Immature natural killer cell (primary cell): Measurements from ENCODE around the gene PNCK. TPM values are rescaled to one million over a fixed set of nuclear protein-coding genes. Genes with fewer than 3 reads are reported as not detected.
"Not testable (repeated sequence)": the region's sequence is repeated elsewhere in the genome, so short reads cannot be mapped to it uniquely, and the experiment has no call there.

Source experiments
- DNase-seq, 3 donors: peaks; one replicate each; pipeline ENCODE4 v3.0.0; 2022; ENCODE audit warnings: mixed read lengths in 1 of 3
- H3K27ac Mint-ChIP-seq, 6 donors: one replicate each; pipeline ENCODE4 v1.8.0; 2020; ENCODE audit warnings: mixed read lengths in 6 of 6, mild to moderate bottlenecking in 5 of 6, inconsistent platforms in 4 of 6, moderate library complexity in 3 of 6
- H3K27me3 Mint-ChIP-seq, 3 donors: one replicate each; pipeline ENCODE4 v1.8.0; 2020 to 2021; ENCODE audit warnings: low read depth in 3 of 3, mild to moderate bottlenecking in 3 of 3, mixed read lengths in 3 of 3, moderate library complexity in 3 of 3, inconsistent platforms in 1 of 3
- H3K36me3 Mint-ChIP-seq, 3 donors: one replicate each; pipeline ENCODE4 v1.8.0; 2020; ENCODE audit warnings: mixed read lengths in 3 of 3, inconsistent platforms in 2 of 3, mild to moderate bottlenecking in 2 of 3
- H3K4me1 Mint-ChIP-seq, 2 donors: one replicate each; pipeline ENCODE4 v1.8.0; 2020; ENCODE audit warnings: inconsistent platforms in 2 of 2, mild to moderate bottlenecking in 2 of 2, mixed read lengths in 2 of 2, moderate library complexity in 1 of 2
- H3K4me3 Mint-ChIP-seq, 5 donors: one replicate each; pipeline ENCODE4 v1.8.0; 2020; ENCODE audit warnings: mild to moderate bottlenecking in 5 of 5, mixed read lengths in 5 of 5, inconsistent platforms in 3 of 5, moderate library complexity in 3 of 5
- H3K9me3 Mint-ChIP-seq, 6 donors: one replicate each; pipeline ENCODE4 v1.8.0; 2020; ENCODE audit warnings: mild to moderate bottlenecking in 6 of 6, mixed read lengths in 6 of 6, inconsistent platforms in 4 of 6, moderate library complexity in 3 of 6
- polyA plus RNA-seq, 3 donors: library from polyadenylated mRNA; unstranded; fragments of 300-500 nt; fragmentation: Illumina TruSeq; gene quantifications; one replicate each; pipeline ENCODE4 v1.2.3, GENCODE V29; 2021

PNCK gene
- polyA plus RNA-seq, 3 donors from 2014 or later, result not detected

DNA sequence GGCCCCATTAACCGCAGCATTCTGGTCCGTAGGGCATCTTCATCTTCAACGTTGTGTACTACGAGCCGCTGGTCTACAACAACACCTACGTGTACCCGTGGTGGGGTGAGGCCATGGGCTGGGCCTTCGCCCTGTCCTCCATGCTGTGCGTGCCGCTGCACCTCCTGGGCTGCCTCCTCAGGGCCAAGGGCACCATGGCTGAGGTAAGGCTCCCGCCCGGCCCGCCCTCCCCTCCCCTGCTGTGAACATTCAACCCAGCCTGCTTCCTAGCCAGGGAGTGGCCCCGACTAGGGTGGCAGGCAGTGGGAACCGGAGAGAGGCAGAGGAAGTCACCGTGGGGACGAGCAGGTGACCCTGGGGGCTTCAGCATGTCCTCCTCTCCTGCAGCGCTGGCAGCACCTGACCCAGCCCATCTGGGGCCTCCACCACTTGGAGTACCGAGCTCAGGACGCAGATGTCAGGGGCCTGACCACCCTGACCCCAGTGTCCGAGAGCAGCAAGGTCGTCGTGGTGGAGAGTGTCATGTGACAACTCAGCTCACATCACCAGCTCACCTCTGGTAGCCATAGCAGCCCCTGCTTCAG is 21.2 kb upstream of the PNCK start:
- H3K9me3 Mint-ChIP-seq, result no peaks in the 10 kb centered on the region
- peaks cover 0 to 10% (median 0%) of the 10 kb centered on the region in 3 donors for H3K36me3 Mint-ChIP-seq
- no peak for DNase-seq
- no peaks in the 10 kb centered on the region for H3K4me1 Mint-ChIP-seq
- no peak overlapping the region for H3K4me3 Mint-ChIP-seq
- no peak overlapping the region for H3K27ac Mint-ChIP-seq
- H3K27me3 Mint-ChIP-seq, result peaks cover 4 to 6% (median 5%) of the 10 kb centered on the region in 3 donors

DNA sequence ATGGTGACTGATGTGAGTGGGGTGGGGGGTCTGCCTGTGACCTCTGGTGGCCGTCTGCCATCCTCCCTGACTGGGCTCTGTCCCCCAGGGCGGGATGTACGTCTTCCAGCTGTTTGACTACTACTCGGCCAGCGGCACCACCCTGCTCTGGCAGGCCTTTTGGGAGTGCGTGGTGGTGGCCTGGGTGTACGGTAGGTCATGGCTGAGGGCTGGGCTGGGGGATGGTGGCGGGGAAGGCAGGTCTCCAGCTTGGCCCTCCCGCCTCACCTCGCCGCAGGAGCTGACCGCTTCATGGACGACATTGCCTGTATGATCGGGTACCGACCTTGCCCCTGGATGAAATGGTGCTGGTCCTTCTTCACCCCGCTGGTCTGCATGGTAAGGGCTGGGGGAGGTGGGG is 20.6 kb upstream of the PNCK start:
- not testable (repeated sequence) for H3K4me1 Mint-ChIP-seq, H3K4me3 Mint-ChIP-seq, H3K36me3 Mint-ChIP-seq, H3K27ac Mint-ChIP-seq, H3K9me3 Mint-ChIP-seq, DNase-seq, H3K27me3 Mint-ChIP-seq

DNA sequence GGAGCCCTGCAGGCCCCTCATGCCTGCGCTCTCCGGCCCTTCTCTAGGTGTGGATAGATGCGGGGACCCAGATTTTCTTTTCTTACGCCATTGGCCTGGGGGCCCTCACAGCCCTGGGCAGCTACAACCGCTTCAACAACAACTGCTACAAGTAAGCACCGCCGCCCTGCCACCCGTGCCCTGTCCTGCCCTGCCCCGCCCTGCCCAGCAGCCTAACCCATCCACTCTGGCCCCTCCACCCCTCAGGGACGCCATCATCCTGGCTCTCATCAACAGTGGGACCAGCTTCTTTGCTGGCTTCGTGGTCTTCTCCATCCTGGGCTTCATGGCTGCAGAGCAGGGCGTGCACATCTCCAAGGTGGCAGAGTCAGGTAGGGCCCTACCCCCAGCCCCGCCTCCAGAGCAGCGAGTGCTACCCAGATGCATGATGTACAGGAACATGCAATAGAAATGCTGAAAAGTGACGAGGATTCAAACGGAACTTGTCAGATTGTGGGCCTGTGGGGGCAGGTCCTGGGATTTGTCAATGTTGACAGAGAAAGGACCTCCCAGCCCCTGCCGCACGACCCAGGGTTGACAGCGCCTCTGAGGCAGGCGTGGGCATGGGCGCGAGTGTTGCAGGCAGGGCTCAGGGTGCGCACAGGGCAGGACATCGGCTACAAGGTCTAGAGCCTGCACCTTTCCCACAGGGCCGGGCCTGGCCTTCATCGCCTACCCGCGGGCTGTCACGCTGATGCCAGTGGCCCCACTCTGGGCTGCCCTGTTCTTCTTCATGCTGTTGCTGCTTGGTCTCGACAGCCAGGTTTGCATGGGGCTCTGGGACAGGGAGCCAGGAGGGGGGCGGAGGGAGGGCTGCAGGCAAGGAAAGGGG is 19.8 kb upstream of the PNCK start:
- Mint-ChIP-seq H3K4me1 (no peaks in the 10 kb centered on the region), H3K27ac (no peak overlapping the region), H3K27me3 (peaks cover 4 to 6% (median 5%) of the 10 kb centered on the region in 3 donors), H3K9me3 (no peaks in the 10 kb centered on the region), H3K36me3 (peaks cover 0 to 10% (median 0%) of the 10 kb centered on the region in 3 donors), H3K4me3 (no peak overlapping the region)
- no peak for DNase-seq

DNA sequence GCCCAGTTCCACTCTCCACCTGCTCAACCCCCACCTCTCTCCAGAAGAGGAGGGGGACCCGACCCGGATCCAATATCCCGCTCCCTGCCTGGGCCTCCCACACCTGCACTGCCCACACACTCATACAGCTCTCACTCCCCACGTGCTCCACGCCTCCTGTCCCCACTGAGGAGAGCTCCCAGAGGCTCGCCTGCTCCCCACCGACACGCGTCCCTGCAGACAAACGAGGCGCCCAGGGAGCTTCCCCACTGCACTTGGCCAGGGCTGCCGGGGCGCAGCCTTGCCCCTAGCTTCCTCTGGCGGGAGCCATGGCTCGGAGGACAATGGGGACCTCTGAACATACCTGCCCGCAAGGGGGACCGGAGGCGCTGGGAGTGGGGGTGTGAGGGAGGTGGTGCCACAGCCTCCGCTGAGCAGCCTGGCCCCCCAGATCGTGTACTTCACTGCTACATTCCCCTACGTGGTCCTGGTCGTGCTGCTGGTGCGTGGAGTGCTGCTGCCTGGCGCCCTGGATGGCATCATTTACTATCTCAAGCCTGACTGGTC is 19.1 kb upstream of the PNCK start:
- H3K36me3 Mint-ChIP-seq, result peaks cover 0 to 7% (median 0%) of the 10 kb centered on the region in 3 donors
- H3K27ac Mint-ChIP-seq, result no peak overlapping the region
- H3K4me1 Mint-ChIP-seq, result no peaks in the 10 kb centered on the region
- H3K9me3 Mint-ChIP-seq, result no peaks in the 10 kb centered on the region
- no peak overlapping the region for H3K4me3 Mint-ChIP-seq
- H3K27me3 Mint-ChIP-seq, result peaks cover 4 to 6% (median 5%) of the 10 kb centered on the region in 3 donors
- DNase-seq, result no peak

DNA sequence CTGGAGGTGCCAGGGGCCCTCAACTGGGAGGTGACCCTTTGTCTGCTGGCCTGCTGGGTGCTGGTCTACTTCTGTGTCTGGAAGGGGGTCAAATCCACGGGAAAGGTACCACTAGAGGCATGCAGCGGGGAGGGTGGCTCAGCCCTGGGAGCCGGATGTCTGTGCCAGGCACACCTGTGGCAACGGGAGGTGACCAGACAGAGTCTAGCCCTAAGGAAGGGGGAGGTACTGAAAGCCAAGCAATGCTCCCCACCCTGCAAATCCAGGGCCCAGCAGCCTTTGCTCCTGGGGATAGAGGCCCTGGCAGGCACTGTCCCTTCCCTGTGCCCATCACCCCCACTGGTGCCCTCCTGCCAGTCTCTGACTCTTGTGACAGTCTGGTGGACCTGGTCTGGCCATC is 18.4 kb upstream of the PNCK start:
- peaks cover 4 to 6% (median 5%) of the 10 kb centered on the region in 3 donors for H3K27me3 Mint-ChIP-seq
- DNase-seq, result no peak
- no peaks in the 10 kb centered on the region for H3K9me3 Mint-ChIP-seq
- H3K4me3 Mint-ChIP-seq, result no peak overlapping the region
- H3K27ac Mint-ChIP-seq, result no peak overlapping the region
- no peaks in the 10 kb centered on the region for H3K4me1 Mint-ChIP-seq
- no peaks in the 10 kb centered on the region for H3K36me3 Mint-ChIP-seq

DNA sequence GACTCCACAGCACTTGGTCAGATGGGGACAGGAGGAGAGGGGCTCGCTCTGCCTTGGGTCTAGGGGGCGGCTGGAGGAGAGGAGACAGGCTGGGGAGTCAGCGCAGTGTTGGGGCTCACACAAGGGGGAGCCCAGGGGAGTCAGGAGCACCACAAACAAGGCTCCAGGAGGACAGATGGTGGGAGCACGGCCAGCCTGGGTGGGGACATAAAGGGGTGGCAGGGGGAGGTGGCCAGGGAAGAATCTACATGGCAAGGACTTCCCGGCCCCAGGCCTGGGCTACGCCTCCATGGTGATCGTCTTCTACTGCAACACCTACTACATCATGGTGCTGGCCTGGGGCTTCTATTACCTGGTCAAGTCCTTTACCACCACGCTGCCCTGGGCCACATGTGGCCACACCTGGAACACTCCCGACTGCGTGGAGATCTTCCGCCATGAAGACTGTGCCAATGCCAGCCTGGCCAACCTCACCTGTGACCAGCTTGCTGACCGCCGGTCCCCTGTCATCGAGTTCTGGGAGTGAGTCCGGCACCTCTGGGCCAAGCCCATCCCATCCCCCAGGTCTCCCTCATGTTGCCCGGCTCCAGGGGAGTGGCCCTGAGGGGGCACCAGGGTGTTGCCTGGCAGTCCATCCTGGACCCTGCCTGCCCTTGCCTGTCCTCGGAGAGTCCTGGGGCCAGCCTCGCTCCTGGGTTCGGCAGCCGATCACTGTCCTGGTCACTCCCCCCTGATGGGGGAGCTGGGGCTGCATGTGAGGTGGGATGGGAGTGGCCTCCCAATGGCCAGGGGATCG is 17.6 kb upstream of the PNCK start:
- not testable (repeated sequence) for H3K9me3 Mint-ChIP-seq, DNase-seq, H3K4me3 Mint-ChIP-seq, H3K27me3 Mint-ChIP-seq, H3K4me1 Mint-ChIP-seq, H3K36me3 Mint-ChIP-seq, H3K27ac Mint-ChIP-seq

DNA sequence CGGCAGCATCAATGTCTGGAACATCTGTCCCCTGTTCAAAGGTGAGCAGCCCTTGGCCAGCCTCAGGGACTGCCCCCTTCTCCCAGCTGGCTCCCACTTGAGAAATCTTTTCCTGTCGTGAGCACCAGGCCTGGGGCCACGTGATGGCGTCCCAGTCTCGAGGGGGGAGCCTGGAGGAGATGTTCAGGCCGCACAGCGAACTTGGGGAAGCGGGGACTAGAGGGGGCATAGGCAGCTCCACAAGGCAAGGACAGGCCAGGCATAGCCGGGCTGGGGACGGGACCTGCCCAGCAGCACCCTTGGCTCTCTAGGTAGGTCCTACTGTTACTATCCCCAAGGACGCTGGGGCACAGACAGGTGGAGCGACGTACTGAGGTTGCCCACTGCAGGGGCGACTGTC is 16.9 kb upstream of the PNCK start:
- Mint-ChIP-seq H3K4me1 (no peaks in the 10 kb centered on the region), H3K9me3 (peaks cover 0 to 2% (median 0%) of the 10 kb centered on the region in 6 donors), H3K27me3 (peaks cover 4 to 9% (median 7%) of the 10 kb centered on the region in 3 donors), H3K27ac (no peak overlapping the region), H3K4me3 (no peak overlapping the region), H3K36me3 (no peaks in the 10 kb centered on the region)
- no peak for DNase-seq

DNA sequence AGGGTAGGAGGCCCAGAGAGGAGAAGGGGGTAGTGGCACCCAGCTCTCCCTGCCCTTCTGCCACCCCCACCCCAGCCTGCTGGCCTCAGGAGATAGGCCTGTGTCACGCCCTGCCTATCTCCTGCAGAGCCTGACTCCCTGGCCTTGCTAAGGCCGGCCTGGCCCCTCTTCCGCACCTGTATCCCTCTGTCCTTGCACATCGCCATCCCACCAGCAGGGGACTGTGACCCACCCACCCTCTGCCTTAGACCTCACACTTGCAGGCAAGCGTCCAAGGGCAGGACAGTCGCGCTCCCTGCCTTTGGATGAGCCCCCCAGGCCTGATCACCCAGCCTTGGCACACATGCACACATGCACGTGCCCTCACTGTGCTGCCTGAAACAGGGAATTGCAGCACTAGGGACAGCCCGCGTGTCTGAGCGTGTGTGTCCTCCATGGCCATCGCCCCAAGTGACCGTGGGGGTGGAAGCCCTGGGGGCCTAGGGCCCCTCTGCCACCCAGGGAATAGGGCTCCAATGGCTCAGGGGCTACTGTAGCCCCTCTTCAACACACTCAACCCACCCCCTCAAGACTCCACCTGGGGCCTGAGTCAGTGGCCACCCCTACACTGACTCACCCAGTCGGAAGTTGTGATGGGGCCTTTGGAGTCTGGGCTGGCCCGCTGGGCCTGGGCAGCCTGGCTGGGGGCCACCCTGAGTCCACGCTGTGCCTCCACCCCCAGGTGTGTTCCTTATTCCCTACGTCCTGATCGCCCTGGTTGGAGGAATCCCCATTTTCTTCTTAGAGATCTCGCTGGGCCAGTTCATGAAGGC is 16.2 kb upstream of the PNCK start:
- Mint-ChIP-seq H3K9me3 (peaks cover 0 to 2% (median 0%) of the 10 kb centered on the region in 6 donors), H3K27me3 (peaks cover 4 to 9% (median 7%) of the 10 kb centered on the region in 3 donors), H3K36me3 (no peaks in the 10 kb centered on the region), H3K4me3 (peak overlapping the region in 1 of 5 donors; percentile 59), H3K27ac (no peak overlapping the region), H3K4me1 (no peaks in the 10 kb centered on the region)
- no peak for DNase-seq

DNA sequence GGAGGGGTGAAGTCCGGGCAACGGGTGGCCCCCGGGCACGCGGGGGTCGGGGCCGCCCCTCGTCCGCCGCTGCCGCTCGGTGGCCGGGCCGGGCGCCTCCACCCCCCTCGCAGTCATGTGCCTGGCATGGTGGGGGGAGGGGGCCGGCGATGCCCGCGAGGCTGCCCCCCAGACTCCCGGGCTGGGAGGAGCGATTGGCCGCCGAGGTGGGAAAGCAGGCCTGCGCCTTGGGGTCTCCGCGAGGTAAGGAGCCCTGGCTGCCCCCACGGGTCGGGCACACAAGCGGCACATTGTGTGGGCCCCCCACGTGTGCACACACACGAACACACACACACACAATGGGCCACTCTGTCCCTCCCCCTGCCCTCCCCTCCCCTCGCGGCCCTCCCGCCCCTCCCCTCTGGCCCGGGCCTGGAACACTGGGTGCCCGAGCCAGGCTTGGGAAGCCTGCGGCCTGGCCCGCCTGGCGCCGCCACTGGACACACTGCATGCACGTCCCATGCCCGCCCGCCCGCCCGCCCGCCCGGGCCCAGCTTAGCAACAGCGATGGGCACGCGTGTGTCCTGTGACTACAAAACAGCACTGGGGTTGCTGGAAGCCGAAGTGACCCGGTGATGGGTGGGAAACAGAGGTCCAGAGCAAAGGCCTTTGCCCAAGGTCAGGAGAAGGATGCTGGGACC is 15.4 kb upstream of the PNCK start:
- Mint-ChIP-seq H3K4me1 (no peaks in the 10 kb centered on the region), H3K27me3 (peaks cover 4 to 8% (median 6%) of the 10 kb centered on the region in 3 donors), H3K4me3 (no peak overlapping the region), H3K27ac (no peak overlapping the region), H3K9me3 (peaks cover 0 to 2% (median 0%) of the 10 kb centered on the region in 6 donors), H3K36me3 (no peaks in the 10 kb centered on the region)
- no peak for DNase-seq

DNA sequence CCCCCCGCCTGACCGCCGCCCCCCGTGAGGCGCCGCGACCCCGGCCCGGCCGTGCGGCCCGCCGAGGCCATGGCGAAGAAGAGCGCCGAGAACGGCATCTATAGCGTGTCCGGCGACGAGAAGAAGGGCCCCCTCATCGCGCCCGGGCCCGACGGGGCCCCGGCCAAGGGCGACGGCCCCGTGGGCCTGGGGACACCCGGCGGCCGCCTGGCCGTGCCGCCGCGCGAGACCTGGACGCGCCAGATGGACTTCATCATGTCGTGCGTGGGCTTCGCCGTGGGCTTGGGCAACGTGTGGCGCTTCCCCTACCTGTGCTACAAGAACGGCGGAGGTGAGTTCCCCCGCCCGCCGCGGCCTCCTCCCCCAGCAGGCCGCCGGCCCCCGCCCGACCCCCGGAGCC is 14.9 kb upstream of the PNCK start:
- Mint-ChIP-seq H3K27me3 (peaks cover 4 to 7% (median 6%) of the 10 kb centered on the region in 3 donors), H3K36me3 (no peaks in the 10 kb centered on the region), H3K9me3 (peaks cover 0 to 2% (median 0%) of the 10 kb centered on the region in 6 donors), H3K27ac (no peak overlapping the region), H3K4me1 (no peaks in the 10 kb centered on the region), H3K4me3 (no peak overlapping the region)
- DNase-seq, result no peak

DNA sequence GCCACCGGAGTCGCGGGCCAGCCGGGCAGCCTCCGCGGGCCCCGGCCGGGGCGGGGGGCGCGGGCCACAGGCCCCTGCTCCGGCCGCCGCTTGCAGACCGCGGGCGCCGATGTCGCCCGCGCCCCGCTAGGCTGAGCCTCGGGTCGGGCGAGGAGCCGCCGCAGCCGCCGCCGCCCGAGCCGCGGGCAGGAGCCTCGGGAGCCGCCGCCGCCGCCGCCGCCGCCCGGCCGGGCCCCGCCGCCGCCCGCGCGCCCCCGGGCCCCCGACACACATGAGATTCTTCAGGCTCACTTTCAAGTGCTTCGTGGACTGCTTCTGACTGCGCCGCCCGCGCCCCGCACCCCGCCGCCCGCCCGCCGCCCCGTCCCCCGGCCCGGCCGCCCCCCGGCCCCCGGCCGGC is 14.5 kb upstream of the PNCK start:
- Mint-ChIP-seq H3K27ac (no peak overlapping the region), H3K36me3 (no peaks in the 10 kb centered on the region), H3K27me3 (peaks cover 2 to 7% (median 6%) of the 10 kb centered on the region in 3 donors), H3K9me3 (peaks cover 0 to 2% (median 0%) of the 10 kb centered on the region in 6 donors), H3K4me1 (no peaks in the 10 kb centered on the region), H3K4me3 (no peak overlapping the region)
- DNase-seq, result no peak

DNA sequence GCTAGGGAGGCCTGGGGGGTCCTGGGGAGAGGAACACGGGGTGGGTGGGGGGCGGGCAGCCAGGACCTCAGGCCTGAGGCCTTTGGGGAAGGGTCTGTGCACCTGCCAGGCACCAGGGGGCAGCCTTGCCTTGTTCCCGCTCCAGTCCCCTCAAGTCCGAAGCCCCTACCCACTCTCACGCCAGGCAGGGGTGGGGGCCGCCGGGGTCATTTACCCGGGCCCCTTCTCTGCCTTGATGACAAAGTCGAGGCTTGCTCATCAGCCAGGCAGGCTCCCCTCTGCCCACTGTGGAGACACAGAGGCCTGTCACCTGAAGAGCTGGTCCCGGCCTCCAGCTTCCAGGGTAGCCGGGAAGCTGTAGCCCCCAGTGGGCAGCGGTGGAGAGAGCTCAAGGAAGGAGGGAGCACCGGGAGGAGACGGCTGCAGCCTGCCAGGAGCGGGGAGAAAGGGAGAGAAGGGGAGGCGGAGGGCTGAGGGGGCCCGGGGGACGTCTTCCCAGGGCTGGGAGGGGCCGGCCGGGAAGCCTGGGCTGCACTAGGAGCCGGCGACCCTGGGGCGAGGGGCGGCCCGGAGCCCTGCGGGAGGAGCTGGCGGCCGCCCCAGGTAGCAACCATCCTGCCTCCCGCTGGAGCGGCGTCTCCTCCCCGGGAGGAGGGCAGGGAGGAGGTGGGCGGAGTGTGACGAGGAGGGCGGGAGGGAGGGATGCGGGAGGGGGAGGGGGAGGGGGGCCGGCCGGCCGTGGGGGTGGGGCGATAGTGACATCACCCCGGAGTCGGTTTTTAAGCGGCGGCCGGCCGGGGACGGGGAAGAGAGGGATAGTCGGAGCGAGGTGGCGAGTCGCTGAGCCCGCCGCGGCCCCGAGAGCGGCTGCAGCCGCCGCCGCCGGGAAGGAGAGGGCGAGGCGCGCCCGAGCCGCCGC is 13.8 kb upstream of the PNCK start, which contains the start of gene SLC6A8:
Gene SLC6A8, plus strand, starts transcription at position 806 of the 919 bp plus-strand sequence. CDS start 649 bp downstream, outside the sequence.
- H3K9me3 Mint-ChIP-seq, result peaks cover 0 to 2% (median 0%) of the 10 kb centered on the region in 6 donors
- no peaks in the 10 kb centered on the region for H3K36me3 Mint-ChIP-seq
- no peaks in the 10 kb centered on the region for H3K4me1 Mint-ChIP-seq
- no peak within 1 kb of the TSS for H3K27ac Mint-ChIP-seq
- H3K4me3 Mint-ChIP-seq, result peak within 1 kb of the TSS; percentile 46 to 72 (median 55)
- peaks cover 4 to 7% (median 4%) of the 10 kb centered on the region in 3 donors for H3K27me3 Mint-ChIP-seq
- peak in 2 of 3 donors; percentile 7 to 10 for DNase-seq
